Epithelial cell of esophagus (primary cell): ENCODE measurements around the gene RIF1.
A peak's percentile ranks its signal among the peaks of the same experiment; 100 is the strongest.

Source experiments
- DNase-seq: peaks from one replicate; pipeline ENCODE4 v3.0.0; 2010; ENCODE audit warnings: low read depth
- H3K4me3 ChIP-seq: 2 replicates; pipeline ENCODE4 v1.5.1; 2011; ENCODE audit warnings: mild to moderate bottlenecking, low read length, control low read depth
- CTCF ChIP-seq: IDR thresholded peaks from 2 replicates; pipeline ENCODE4 v1.5.1; 2011; ENCODE audit warnings: low read depth, mild to moderate bottlenecking, low read length, control low read depth, inconsistent platforms; ENCODE audit not compliant: insufficient read depth; ENCODE audit errors: missing control alignments

RIF1 gene

GRCh38 chr2:151409601-151410484 lies at the start of gene RIF1:
Gene RIF1, plus strand, starts transcription at chr2:151409902. Its CDS starts 522 bp downstream, at chr2:151410424.
- peak; percentile 96 for DNase-seq
- peak within 1 kb of the TSS; percentile 94 for H3K4me3 ChIP-seq

DNA sequence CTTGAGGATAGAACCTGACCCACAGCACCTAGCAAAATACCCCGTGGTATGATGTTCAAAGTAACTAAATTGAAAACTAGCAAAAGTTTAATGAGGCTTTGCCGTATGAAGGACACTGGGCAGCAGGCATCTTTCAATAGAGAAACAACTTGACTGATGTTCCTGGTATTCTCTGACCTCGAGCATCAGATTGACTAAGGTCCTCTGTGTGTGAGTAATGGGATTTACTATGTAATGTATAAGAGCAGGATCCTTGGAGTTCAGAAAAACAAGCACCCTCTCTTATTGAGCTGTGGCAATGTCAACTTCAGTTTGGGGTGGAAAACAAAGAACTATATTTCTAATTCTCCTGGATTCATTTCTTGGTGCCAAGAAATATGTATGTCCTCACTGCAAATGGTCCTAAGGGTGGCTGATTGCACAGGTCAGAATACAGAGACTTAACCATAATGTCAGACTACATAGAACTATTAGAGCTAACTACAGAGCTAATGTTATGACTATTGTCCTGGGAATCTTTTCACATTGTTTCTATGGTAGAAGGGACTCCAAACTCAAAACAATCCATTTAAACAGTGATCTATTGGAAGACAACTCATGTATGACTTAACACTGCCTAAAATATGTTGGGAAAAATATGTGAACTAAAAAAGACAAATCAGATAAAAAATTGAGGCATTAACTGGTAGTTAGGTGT lies 47.9 kb upstream of the RIF1 start:
- no peak overlapping the region for H3K4me3 ChIP-seq
- no peak for DNase-seq
- no peak for TF ChIP-seq CTCF

More at GRCh38 chr2:151409601-151410484, at the start of gene RIF1:
- peak; percentile 63 for TF ChIP-seq CTCF

GRCh38 chr2:151363709-151364108 lies 46.0 kb upstream of the RIF1 start:
- H3K4me3 ChIP-seq, result no peak overlapping the region
- peak; percentile 49 for DNase-seq
- TF ChIP-seq CTCF, result no peak

DNA sequence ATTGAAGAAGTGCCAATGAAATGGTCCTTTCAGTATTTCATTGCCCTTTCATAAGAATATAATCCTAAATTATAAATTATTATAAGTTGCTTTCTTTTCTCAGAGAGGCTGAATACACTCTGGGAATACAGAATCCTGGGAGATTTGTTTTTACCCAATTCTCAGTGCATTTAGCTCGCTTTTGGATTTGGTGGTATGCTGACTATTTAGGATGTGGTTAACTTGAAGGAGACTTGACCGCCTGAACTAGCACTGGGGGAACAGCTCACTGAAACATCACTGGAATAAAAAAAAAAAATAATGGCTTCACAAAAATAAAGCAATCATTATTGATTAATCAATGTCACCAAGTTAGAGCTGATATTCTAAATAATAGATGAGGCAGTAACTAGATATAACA lies 42.1 kb upstream of the RIF1 start:
- TF ChIP-seq CTCF, result no peak
- no peak overlapping the region for H3K4me3 ChIP-seq
- DNase-seq, result no peak

- H3K4me3 ChIP-seq, result no peak overlapping the region
- TF ChIP-seq CTCF, result no peak
- peak; percentile 85 for DNase-seq
Measured at GRCh38 chr2:151374436-151374835, 35.3 kb upstream of the RIF1 start.

DNA sequence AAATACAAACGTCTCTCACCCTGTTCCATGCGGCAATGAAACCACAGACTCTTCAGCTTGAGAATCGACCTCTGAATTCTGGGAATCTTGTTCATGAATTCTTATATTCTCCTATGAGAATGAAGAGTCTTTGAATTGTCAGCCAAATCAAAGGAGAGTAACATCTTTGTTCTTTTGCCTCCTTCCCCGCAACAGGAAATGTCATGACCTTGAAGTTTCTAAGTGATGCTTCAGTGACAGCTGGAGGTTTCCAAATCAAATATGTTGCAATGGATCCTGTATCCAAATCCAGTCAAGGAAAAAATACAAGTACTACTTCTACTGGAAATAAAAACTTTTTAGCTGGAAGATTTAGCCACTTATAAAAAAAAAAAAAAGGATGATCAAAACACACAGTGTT lies 30.5 kb upstream of the RIF1 start:
- no peak overlapping the region for H3K4me3 ChIP-seq
- peak; percentile 14 for DNase-seq
- TF ChIP-seq CTCF, result no peak
